ENCODE results near the gene DAB1. TPM values are rescaled to one million over a fixed set of nuclear protein-coding genes. Genes with fewer than 3 reads are reported as not detected.

Gene DAB1
- total RNA-seq, 1 experiment from 2014 or later: not detected

GRCh38 chr1:57133686-57134085 lies 290.2 kb downstream of the DAB1 start:
- intact Hi-C loops (cut with micrococcal nuclease): no loop called here
- TF ChIP-seq EGR1 (IDR thresholded peaks at IDR 0.05; ENCODE audit: low read depth) (no peak), ZNF274 (IDR thresholded peaks at IDR 0.05; ENCODE audit: low read depth, low read length) (no peak), MAX (IDR thresholded peaks at IDR 0.05) (no peak), SIN3A (IDR thresholded peaks at IDR 0.05; ENCODE audit: low read depth) (no peak), RAD21 (IDR thresholded peaks at IDR 0.05; ENCODE audit: low read depth) (no peak), JUND (IDR thresholded peaks at IDR 0.05) (no peak), YY1 (IDR thresholded peaks at IDR 0.05; ENCODE audit: extremely low read depth, insufficient replicate concordance, low read depth, low read length) (no peak), ZFX (IDR thresholded peaks at IDR 0.05) (no peak), CBX3 (IDR thresholded peaks at IDR 0.05; ENCODE audit: low read depth) (no peak), ATF3 (IDR thresholded peaks at IDR 0.05) (no peak), CEBPB (IDR thresholded peaks at IDR 0.05; ENCODE audit: low read depth) (no peak)
- no peak overlapping the region for H2AFZ ChIP-seq (ENCODE audit: low read depth, low read length, poor library complexity, severe bottlenecking)
- CTCF ChIA-PET: no interaction called here
- RAD21 ChIA-PET (ENCODE audit: low non-redundant PET in 1 of 2, low total read pairs in 2 of 2, uncharacterized antibody in 2 of 2, unreplicated experiment in 2 of 2): no interaction called here
- no peak overlapping the region for H3K4me2 ChIP-seq (ENCODE audit: low read length)
- no peak overlapping the region for H3K27ac ChIP-seq (ENCODE audit: low read depth, low read length)
- H3K36me3 ChIP-seq (ENCODE audit: control insufficient read depth in 1 of 2, insufficient read depth in 2 of 2, low read length in 2 of 2): no peaks in the 10 kb centered on the region
- no peaks in the 10 kb centered on the region for H4K20me1 ChIP-seq (ENCODE audit: insufficient read depth)
- H3K4me3 ChIP-seq (replicated peaks in 1 of 2; ENCODE audit: low read depth in 1 of 2, low read length in 2 of 2): no peak overlapping the region
- ATAC-seq (no peak), DNase-seq (ENCODE audit: low read depth, low spot score) (no peak)
- H3K27me3 ChIP-seq (ENCODE audit: insufficient read depth, low read length): 0 out of 2 replicates have a peak, but pooled peaks cover 7% of the 10 kb centered on the region
- H3K9me2 ChIP-seq (ENCODE audit: insufficient read depth): no peaks in the 10 kb centered on the region
- no peak overlapping the region for H3K9ac ChIP-seq (ENCODE audit: low read length)
- no peaks in the 10 kb centered on the region for H3K79me2 ChIP-seq (ENCODE audit: insufficient read depth, low read length)
- no TSS peak for BruUV-seq (replicated peaks)
- H3K4me1 ChIP-seq (ENCODE audit: control insufficient read depth in 1 of 2, insufficient read depth in 2 of 2, low read length in 2 of 2): no peaks in the 10 kb centered on the region
- H3K9me3 ChIP-seq (ENCODE audit: control insufficient read depth in 1 of 2, insufficient read depth in 1 of 2, low read depth in 1 of 2, low read length in 2 of 2): no peaks in the 10 kb centered on the region
- POLR2A ChIA-PET: no interaction called here

GRCh38 chr1:57132993-57133622 lies 290.8 kb downstream of the DAB1 start:
- CTCF ChIA-PET: no interaction called here
- Histone ChIP-seq H3K4me2 (ENCODE audit: low read length) (no peak overlapping the region), H3K9me3 (ENCODE audit: control insufficient read depth in 1 of 2, insufficient read depth in 1 of 2, low read depth in 1 of 2, low read length in 2 of 2) (no peaks in the 10 kb centered on the region), H3K9ac (ENCODE audit: low read length) (no peak overlapping the region), H3K4me1 (ENCODE audit: control insufficient read depth in 1 of 2, insufficient read depth in 2 of 2, low read length in 2 of 2) (no peaks in the 10 kb centered on the region), H4K20me1 (ENCODE audit: insufficient read depth) (no peaks in the 10 kb centered on the region), H3K79me2 (ENCODE audit: insufficient read depth, low read length) (no peaks in the 10 kb centered on the region), H3K36me3 (ENCODE audit: control insufficient read depth in 1 of 2, insufficient read depth in 2 of 2, low read length in 2 of 2) (no peaks in the 10 kb centered on the region), H2AFZ (ENCODE audit: low read depth, low read length, poor library complexity, severe bottlenecking) (no peak overlapping the region), H3K9me2 (ENCODE audit: insufficient read depth) (no peaks in the 10 kb centered on the region), H3K27me3 (ENCODE audit: insufficient read depth, low read length) (0 out of 2 replicates have a peak, but pooled peaks cover 7% of the 10 kb centered on the region), H3K27ac (ENCODE audit: low read depth, low read length) (no peak overlapping the region), H3K4me3 (replicated peaks in 1 of 2; ENCODE audit: low read depth in 1 of 2, low read length in 2 of 2) (no peak overlapping the region)
- POLR2A ChIA-PET: no interaction called here
- intact Hi-C loops (cut with micrococcal nuclease): no loop called here
- no peak for DNase-seq (ENCODE audit: low read depth, low spot score)
- RAD21 ChIA-PET (ENCODE audit: low non-redundant PET in 1 of 2, low total read pairs in 2 of 2, uncharacterized antibody in 2 of 2, unreplicated experiment in 2 of 2): no interaction called here
- no TSS peak for BruUV-seq (replicated peaks)
- ATAC-seq: no peak
- TF ChIP-seq EGR1 (IDR thresholded peaks at IDR 0.05; ENCODE audit: low read depth): no peak
- no peak for TF ChIP-seq CEBPB (IDR thresholded peaks at IDR 0.05; ENCODE audit: low read depth)
- TF ChIP-seq SRF (IDR thresholded peaks at IDR 0.05; ENCODE audit: low read depth): no peak
- no peak for TF ChIP-seq CBX3 (IDR thresholded peaks at IDR 0.05; ENCODE audit: low read depth)
- no peak for TF ChIP-seq TCF7L2 (IDR thresholded peaks at IDR 0.05; ENCODE audit: borderline replicate concordance, extremely low read depth, insufficient read depth, insufficient read length)
- TF ChIP-seq ZFX (IDR thresholded peaks at IDR 0.05): no peak
- no peak for TF ChIP-seq RAD21 (IDR thresholded peaks at IDR 0.05; ENCODE audit: low read depth)
- TF ChIP-seq ZNF274 (IDR thresholded peaks at IDR 0.05; ENCODE audit: low read depth, low read length): no peak
- no peak for TF ChIP-seq ZBTB33 (IDR thresholded peaks at IDR 0.05; ENCODE audit: extremely low read depth, insufficient replicate concordance, low read length)
- TF ChIP-seq POLR2AphosphoS5 (IDR thresholded peaks at IDR 0.05; ENCODE audit: low read depth, low read length): no peak
- no peak for TF ChIP-seq EZH2 (IDR thresholded peaks at IDR 0.05)
- TF ChIP-seq MAX (IDR thresholded peaks at IDR 0.05): no peak

Data from HCT116 (cell line).